Gastrocnemius medialis (tissue), 4 donors: ENCODE measurements around the gene SH3TC1. TPM values are rescaled to one million over a fixed set of nuclear protein-coding genes. Genes with fewer than 3 reads are reported as not detected.

Experiments
- ATAC-seq, 2 donors: fragments of 150-250 bp; one replicate each; pipeline ENCODE4 v1.9.1; 2016
- DNase-seq, 2 donors: peaks; one replicate each; pipeline ENCODE4 v3.0.0-alpha.2; 2019
- H3K27ac ChIP-seq, 4 donors: fragments of 200-600 bp; sonication (generic); 1 replicate in 1 of 4; 2 replicates in 3 of 4; pipeline ENCODE4 v1.5.1; 2016 to 2018; ENCODE audit warnings: mild to moderate bottlenecking in 2 of 4, moderate library complexity in 1 of 4
- H3K27me3 ChIP-seq, 3 donors: fragments of 200-600 bp; sonication (generic) in 2 of 3; 1 replicate in 1 of 3; 2 replicates in 2 of 3; pipeline versions ENCODE4 v1.5.1 to v1.6.0; 2016 to 2019; ENCODE audit warnings: mild to moderate bottlenecking in 1 of 3, moderate library complexity in 1 of 3
- H3K36me3 ChIP-seq, 2 donors: fragments of 200-600 bp; sonication (generic) in 1 of 2; one replicate each; pipeline ENCODE4 v1.5.1; 2017 to 2018
- H3K4me1 ChIP-seq, 2 donors: fragments of 200-600 bp; sonication (generic) in 1 of 2; one replicate each; pipeline ENCODE4 v1.5.1; 2016 to 2017; ENCODE audit warnings: mild to moderate bottlenecking in 2 of 2
- H3K4me3 ChIP-seq, 4 donors: fragments of 200-600 bp; sonication (generic) in 3 of 4; 1 replicate in 1 of 4; 2 replicates in 3 of 4; pipeline ENCODE4 v1.5.1; 2016 to 2019; ENCODE audit warnings: mild to moderate bottlenecking in 2 of 4
- H3K9me3 ChIP-seq, 3 donors: fragments of 200-600 bp; sonication (generic) in 2 of 3; 1 replicate in 1 of 3; 2 replicates in 2 of 3; pipeline ENCODE4 v1.5.1; 2016 to 2019
- CTCF ChIP-seq, 5 experiments: fragments of 450-650 bp in 3 of 5; fragments of 200-600 bp in 2 of 5; sonication (generic) in 2 of 5; IDR thresholded peaks in 4 of 5; conservative IDR thresholded peaks in 1 of 5; 1 replicate in 4 of 5; 2 replicates in 1 of 5; pipeline ENCODE4 v1.5.1; 2016 to 2019; ENCODE audit warnings: antibody characterized with exemption in 5 of 5, mild to moderate bottlenecking in 3 of 5, moderate library complexity in 3 of 5
- POLR2A ChIP-seq, 2 donors: fragments of 450-650 bp; IDR thresholded peaks; one replicate each; pipeline ENCODE4 v1.6.1; 2017; ENCODE audit warnings: antibody characterized with exemption in 2 of 2, mild to moderate bottlenecking in 2 of 2, moderate library complexity in 2 of 2
- in situ Hi-C, 4 donors: fragments of 200-750 bp; cut with MboI; loops; one replicate each; pipeline versions ENCODE4 v1.15.0 to v1.8.0; 2017; ENCODE audit warnings: low sequenced_read_pairs in 4 of 4
- intact Hi-C: fragments of 100-400 bp; cut with DNase I; formaldehyde crosslinking; loops from one replicate; pipeline ENCODE4 v1.15.1; 2023; ENCODE audit warnings: low total_unique reads
- total RNA-seq, 4 donors: library from RNA; depleted of rRNA; stranded (reverse); fragments of >200 nt; gene quantifications; one replicate each; pipeline versions ENCODE4 v1.1.0 to v1.2.3, GENCODE V29; 2016

SH3TC1 gene
- total RNA-seq, 4 donors from 2014 or later: 2.9 to 8.5 (median 5.8) TPM

GRCh38 chr4:8233672-8234484, 34.8 kb downstream of the SH3TC1 start:
- Histone ChIP-seq H3K27me3 (no peaks in the 10 kb centered on the region), H3K4me3 (no peak overlapping the region), H3K9me3 (no peaks in the 10 kb centered on the region), H3K27ac (no peak overlapping the region), H3K36me3 (no peaks in the 10 kb centered on the region), H3K4me1 (peaks cover 2 to 3% of the 10 kb centered on the region in 2 donors)
- no peak for TF ChIP-seq CTCF (IDR thresholded peaks at IDR 0.05 in 4 of 5, conservative IDR thresholded peaks at IDR 0.05 in 1 of 5)
- no peak for TF ChIP-seq POLR2A (IDR thresholded peaks at IDR 0.05)
- DNase-seq (no peak), ATAC-seq (no peak)
- in situ Hi-C loops: no loop called here
- intact Hi-C loops: no loop called here

- no peaks in the 10 kb centered on the region for H3K9me3 ChIP-seq
- DNase-seq: no peak
- no peaks in the 10 kb centered on the region for H3K4me1 ChIP-seq
- H3K27ac ChIP-seq: no peak overlapping the region
- intact Hi-C loops: loop anchor here (5.0 kb wide), 1 partner anchor 57 kb away; no protein-coding TSS in a partner anchor
- in situ Hi-C loops: no loop called here
- TF ChIP-seq CTCF (IDR thresholded peaks at IDR 0.05 in 4 of 5, conservative IDR thresholded peaks at IDR 0.05 in 1 of 5) (no peak), POLR2A (IDR thresholded peaks at IDR 0.05) (no peak)
- no peak overlapping the region for H3K4me3 ChIP-seq
- no peaks in the 10 kb centered on the region for H3K27me3 ChIP-seq
- no peak for ATAC-seq
- no peaks in the 10 kb centered on the region for H3K36me3 ChIP-seq
Observed at GRCh38 chr4:8234715-8235114, 35.6 kb downstream of the SH3TC1 start.

- DNase-seq (no peak), ATAC-seq (no peak)
- no peak overlapping the region for H3K27ac ChIP-seq
- H3K36me3 ChIP-seq: no peaks in the 10 kb centered on the region
- no peaks in the 10 kb centered on the region for H3K4me1 ChIP-seq
- TF ChIP-seq CTCF (IDR thresholded peaks at IDR 0.05 in 4 of 5, conservative IDR thresholded peaks at IDR 0.05 in 1 of 5) (no peak), POLR2A (IDR thresholded peaks at IDR 0.05) (no peak)
- H3K9me3 ChIP-seq: no peaks in the 10 kb centered on the region
- intact Hi-C loops: loop anchor here (5.0 kb wide), 1 partner anchor 58 kb away; no protein-coding TSS in a partner anchor
- H3K4me3 ChIP-seq: no peak overlapping the region
- H3K27me3 ChIP-seq: no peaks in the 10 kb centered on the region
- in situ Hi-C loops: no loop called here
Observed at GRCh38 chr4:8235224-8235623, 36.1 kb downstream of the SH3TC1 start.

GRCh38 chr4:8235686-8236085, 36.6 kb downstream of the SH3TC1 start:
- Histone ChIP-seq H3K36me3 (no peaks in the 10 kb centered on the region), H3K27me3 (no peaks in the 10 kb centered on the region), H3K9me3 (no peaks in the 10 kb centered on the region), H3K4me3 (no peak overlapping the region), H3K27ac (no peak overlapping the region), H3K4me1 (no peaks in the 10 kb centered on the region)
- TF ChIP-seq CTCF (IDR thresholded peaks at IDR 0.05 in 4 of 5, conservative IDR thresholded peaks at IDR 0.05 in 1 of 5): no peak
- TF ChIP-seq POLR2A (IDR thresholded peaks at IDR 0.05): no peak
- DNase-seq: no peak
- intact Hi-C loops: loop anchor here (5.0 kb wide), 1 partner anchor 58 kb away; no protein-coding TSS in a partner anchor
- ATAC-seq: no peak
- in situ Hi-C loops: no loop called here
